GM20000 (cell line): Measurements from ENCODE around the gene CHRNA4.

Experiments
- DNase-seq: peaks from one replicate; pipeline ENCODE4 v3.0.0; 2012; ENCODE audit warnings: low spot score
- TF ChIP-seq, protein P1 (sequence below): IDR thresholded peaks from 2 replicates; pipeline ENCODE4 v1.5.1; 2012; ENCODE audit warnings: mild to moderate bottlenecking, control low read depth; ENCODE audit errors: extremely low read depth, missing control alignments

The CHRNA4 gene

DNA sequence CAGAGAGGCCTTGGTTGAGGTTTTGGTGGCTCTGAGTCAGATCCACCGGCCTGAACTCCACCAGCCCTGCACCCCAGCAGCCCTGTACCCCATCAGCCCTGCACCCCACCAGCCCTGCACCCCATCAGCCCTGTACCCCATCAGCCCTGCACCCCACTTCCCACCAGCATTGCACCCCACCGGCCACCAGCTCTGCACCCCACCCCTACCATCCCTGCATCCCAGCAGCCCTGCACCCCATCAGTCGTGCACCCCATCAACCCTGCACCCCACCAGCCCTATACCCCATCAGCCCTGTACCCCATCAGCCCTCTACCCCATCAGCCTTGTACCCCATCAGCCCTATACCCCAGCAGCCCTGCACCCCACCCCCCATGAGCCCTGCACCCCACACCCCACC, 14.3 kb upstream of the CHRNA4 start:
- DNase-seq, result no peak
- TF ChIP-seq, protein P1, sequence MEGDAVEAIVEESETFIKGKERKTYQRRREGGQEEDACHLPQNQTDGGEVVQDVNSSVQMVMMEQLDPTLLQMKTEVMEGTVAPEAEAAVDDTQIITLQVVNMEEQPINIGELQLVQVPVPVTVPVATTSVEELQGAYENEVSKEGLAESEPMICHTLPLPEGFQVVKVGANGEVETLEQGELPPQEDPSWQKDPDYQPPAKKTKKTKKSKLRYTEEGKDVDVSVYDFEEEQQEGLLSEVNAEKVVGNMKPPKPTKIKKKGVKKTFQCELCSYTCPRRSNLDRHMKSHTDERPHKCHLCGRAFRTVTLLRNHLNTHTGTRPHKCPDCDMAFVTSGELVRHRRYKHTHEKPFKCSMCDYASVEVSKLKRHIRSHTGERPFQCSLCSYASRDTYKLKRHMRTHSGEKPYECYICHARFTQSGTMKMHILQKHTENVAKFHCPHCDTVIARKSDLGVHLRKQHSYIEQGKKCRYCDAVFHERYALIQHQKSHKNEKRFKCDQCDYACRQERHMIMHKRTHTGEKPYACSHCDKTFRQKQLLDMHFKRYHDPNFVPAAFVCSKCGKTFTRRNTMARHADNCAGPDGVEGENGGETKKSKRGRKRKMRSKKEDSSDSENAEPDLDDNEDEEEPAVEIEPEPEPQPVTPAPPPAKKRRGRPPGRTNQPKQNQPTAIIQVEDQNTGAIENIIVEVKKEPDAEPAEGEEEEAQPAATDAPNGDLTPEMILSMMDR, result no peak

DNA sequence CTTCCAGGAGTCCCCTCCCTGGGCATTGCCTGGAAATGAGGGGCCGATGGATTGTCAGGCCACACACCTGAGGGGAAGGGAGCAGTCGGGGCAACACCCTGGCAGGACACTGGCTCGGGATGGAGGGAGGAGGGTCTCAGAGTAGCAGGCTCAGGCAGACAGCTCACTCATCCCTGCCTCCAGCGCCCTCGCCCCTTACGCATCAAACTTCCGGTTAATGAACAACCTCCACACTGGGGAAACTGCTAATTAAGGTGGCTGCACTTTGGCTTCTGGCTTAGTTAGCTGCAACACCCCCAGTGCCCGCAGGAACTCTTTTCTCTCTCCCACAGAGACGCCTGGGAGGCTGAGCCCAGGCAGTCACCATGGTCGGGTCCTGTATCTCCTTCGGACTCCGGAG, 13.4 kb upstream of the CHRNA4 start:
- TF ChIP-seq, protein P1, result no peak
- no peak for DNase-seq

DNA sequence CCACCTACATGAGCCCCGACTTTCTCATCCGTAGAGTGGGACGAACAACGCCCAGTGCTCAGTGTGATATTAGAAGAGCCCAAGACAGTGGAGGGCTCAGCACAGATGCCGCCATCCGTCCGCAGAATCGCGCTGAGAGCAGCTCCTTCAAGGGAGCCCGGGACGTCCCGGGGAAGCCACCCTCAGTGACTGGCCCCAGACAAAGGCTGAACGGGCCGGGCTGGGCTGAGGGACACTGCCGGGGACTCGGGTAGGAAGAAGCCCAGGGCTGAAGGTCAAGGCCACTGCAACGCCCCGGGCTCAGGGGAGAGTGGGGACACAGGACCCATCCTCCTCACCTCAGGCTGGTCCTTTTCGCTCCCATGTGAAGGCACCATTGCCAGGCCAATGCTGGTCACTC, 12.8 kb upstream of the CHRNA4 start:
- DNase-seq, result no peak
- TF ChIP-seq, protein P1, result no peak

DNA sequence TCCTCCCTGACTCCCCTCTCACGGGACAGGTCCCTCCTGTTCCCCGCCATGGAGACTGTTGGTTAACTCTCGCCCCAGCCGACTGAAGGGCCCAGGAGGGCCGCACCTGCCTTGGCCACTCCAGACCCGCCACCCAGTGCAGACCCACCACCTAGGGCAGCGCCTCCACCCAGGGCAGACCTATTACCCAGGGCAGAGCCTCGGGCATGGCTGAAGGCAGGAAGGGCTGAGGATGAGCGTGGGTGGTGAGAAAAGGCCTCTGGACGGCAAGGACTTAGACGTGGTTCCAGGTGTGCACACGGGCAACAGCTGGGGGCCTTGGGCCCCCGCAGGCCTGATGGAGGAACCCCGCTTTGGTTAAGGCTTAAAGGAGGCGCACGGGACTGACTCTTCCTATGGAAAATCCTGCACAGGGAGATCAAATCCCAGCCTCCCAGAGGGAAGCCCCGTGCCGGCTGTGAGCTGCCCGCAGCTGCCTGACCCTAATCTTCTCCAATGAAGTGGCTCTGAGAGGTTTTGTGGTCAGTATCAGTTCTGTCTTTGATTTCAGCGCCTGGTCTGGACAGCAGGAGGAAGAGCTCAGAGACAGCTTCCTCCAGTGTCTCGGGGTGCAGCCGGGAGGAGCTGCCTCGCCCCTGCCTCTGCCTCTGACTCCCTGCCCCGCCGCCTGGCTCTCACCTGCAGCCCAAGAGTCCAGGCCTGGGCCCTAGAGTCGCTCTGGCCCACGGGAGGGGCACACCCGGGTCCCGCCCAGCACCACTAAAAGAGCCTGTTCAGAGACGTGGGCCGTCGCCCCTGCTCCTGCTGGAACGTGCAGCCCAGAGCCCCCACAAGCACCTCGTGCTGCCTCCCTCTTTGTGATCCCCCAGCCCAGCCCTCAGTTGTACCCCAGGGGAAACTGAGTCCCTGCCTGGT, 12.1 kb upstream of the CHRNA4 start:
- TF ChIP-seq, protein P1, result no peak
- no peak for DNase-seq

DNA sequence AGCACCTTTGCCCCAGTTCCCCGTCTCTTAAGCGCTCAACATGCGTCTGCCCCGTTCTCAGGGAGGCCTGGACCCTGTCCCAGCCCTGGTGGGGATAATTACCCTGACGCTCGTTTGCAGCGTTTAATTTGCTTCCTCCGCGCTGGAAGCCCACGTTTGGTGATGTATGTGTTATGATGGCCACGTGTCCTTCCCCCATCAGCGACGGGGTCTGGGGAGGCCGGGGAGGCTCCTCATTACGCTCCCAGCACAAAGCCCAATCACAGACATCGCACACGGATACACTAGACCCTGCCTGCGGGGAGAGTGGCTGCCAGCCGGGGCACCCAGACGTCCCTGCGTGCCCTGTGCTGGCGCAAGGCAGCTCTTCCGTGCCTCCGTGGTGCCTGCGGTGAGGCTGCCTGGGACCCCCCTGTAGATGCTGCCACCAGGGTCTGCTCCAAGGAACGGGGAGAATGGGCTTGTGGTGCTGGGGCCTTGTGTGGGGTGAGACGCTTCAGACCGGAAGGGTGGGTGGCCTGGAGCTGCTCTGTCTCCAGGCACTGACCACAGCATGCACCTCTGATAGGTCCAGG, 10.2 kb upstream of the CHRNA4 start:
- TF ChIP-seq, protein P1, result no peak
- DNase-seq, result no peak

DNA sequence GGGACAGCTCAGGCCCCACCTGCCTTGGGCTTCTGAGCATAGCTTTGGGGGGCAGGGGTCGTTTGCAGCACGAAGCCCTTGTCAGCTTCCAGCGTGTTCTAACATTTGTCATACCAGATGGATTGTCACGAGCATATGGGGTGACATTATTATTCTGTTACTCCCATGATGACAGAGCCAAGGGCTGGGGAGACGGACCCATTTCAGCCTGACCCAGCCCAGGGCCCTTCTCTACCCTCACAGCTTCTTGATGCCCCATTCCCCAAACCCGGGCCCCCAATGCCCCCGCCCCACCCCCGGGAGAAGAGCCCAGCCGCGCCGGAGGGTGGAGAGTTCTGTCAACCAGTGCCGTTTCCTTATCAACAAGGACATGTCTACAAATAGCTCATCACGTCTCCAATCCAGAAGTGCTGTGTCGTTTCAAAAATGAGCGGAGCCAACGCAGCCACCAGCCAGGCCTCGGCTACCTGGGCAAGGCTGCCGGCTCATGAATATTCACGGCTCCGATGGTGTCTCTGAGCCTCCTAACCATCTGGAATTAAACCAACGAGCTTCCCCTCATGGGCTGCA, 9.6 kb upstream of the CHRNA4 start:
- TF ChIP-seq, protein P1, result no peak
- no peak for DNase-seq
